T-helper 2 cell treated with Interferon-gamma antibody and Interleukin-4, amounts not matched to agents 100 ng/mL and 5 ng/mL, for 36 hours (primary cell): ENCODE results near the gene MAOB. TPM values are rescaled to one million over a fixed set of nuclear protein-coding genes. Genes with fewer than 3 reads are reported as not detected.
"Not testable (repeated sequence)": the region's sequence is repeated elsewhere in the genome, so short reads cannot be mapped to it uniquely, and the experiment has no call there.

ENCODE experiments used
- intact Hi-C: fragments of 100-400 bp; cut with micrococcal nuclease; formaldehyde crosslinking; loops from one replicate; pipeline ENCODE4 v1.15.1; 2023
- total RNA-seq: library from RNA; stranded (reverse); gene quantifications from 2 replicates; pipeline ENCODE4 v1.2.3, GENCODE V29; 2022

MAOB gene
- total RNA-seq = 3.4 and 4.0 TPM in 2 replicates

- intact Hi-C loops = no loop called here
These were observed at the start of gene MAOB for GRCh38 chrX:43882294-43882681. MAOB (minus strand) TSS chrX:43882450; CDS start chrX:43882299, 151 bp downstream.

GRCh38 chrX:43922032-43922431, 39.8 kb upstream of the MAOB start:
- intact Hi-C loops = not testable (repeated sequence)

GRCh38 chrX:43910772-43911171, 28.5 kb upstream of the MAOB start:
- intact Hi-C loops = not testable (repeated sequence)

- intact Hi-C loops = no loop called here
These were observed 27.8 kb upstream of the MAOB start for GRCh38 chrX:43910012-43910411.

- intact Hi-C loops = no loop called here
These were observed 26.9 kb upstream of the MAOB start for GRCh38 chrX:43909141-43909540.

- intact Hi-C loops = no loop called here
These were observed 17.9 kb upstream of the MAOB start for GRCh38 chrX:43899878-43900815.

GRCh38 chrX:43898406-43899035, 16.3 kb upstream of the MAOB start:
- intact Hi-C loops = no loop called here

- intact Hi-C loops = no loop called here
These were observed 15.0 kb upstream of the MAOB start for GRCh38 chrX:43897290-43897689.

- intact Hi-C loops = no loop called here
These were observed 10.2 kb upstream of the MAOB start for GRCh38 chrX:43892336-43892870.

GRCh38 chrX:43885617-43886016, 3.4 kb upstream of the MAOB start:
- intact Hi-C loops = no loop called here

- intact Hi-C loops = no loop called here
These were observed 598 bp downstream of the MAOB start for GRCh38 chrX:43881410-43882293.

GRCh38 chrX:43880425-43880824, 1.8 kb downstream of the MAOB start:
- intact Hi-C loops = no loop called here

- intact Hi-C loops = no loop called here
These were observed 3.2 kb downstream of the MAOB start for GRCh38 chrX:43878906-43879526.

- intact Hi-C loops = no loop called here
These were observed 5.6 kb downstream of the MAOB start for GRCh38 chrX:43876680-43877079.

GRCh38 chrX:43870758-43871419, 11.4 kb downstream of the MAOB start:
- intact Hi-C loops = no loop called here

GRCh38 chrX:43870011-43870410, 12.2 kb downstream of the MAOB start:
- intact Hi-C loops = no loop called here

GRCh38 chrX:43868791-43869190, 13.5 kb downstream of the MAOB start:
- intact Hi-C loops = no loop called here

- intact Hi-C loops = no loop called here
These were observed 15.8 kb downstream of the MAOB start for GRCh38 chrX:43866423-43866822.

- intact Hi-C loops = no loop called here
These were observed 16.5 kb downstream of the MAOB start for GRCh38 chrX:43865791-43866190.

- intact Hi-C loops = no loop called here
These were observed 19.8 kb downstream of the MAOB start for GRCh38 chrX:43862434-43862833.
